Measurements from ENCODE around the gene SNX5. TPM values are rescaled to one million over a fixed set of nuclear protein-coding genes. Genes with fewer than 3 reads are reported as not detected.

SNX5 gene
- total and polyA plus RNA-seq, 10 of the 15 experiments (the other 5 are each of a cell fraction or from before 2014, with no cell fraction given) = 92.9 to 316 (median 245) TPM

DNA sequence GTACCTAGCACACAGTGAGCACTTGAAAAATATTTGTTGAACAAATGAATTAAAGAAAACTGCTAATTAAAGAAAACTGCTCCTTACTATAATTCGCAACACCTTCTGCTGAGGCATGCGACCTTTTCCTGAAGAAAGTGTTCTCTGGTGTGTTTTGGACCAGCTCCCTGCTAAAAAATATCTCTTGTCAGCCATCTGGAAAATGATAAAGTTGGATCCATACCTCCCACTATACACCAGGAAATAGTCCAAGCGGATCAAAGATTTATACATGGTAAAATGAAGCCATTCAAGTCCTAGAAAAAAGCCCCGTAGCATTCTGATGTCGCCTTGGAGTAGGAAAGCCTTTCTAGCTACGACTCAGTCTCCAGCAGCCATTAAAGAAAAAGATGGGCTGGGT lies 45.8 kb upstream of the SNX5 start (continued):
- TF ChIP-seq, protein P1, sequence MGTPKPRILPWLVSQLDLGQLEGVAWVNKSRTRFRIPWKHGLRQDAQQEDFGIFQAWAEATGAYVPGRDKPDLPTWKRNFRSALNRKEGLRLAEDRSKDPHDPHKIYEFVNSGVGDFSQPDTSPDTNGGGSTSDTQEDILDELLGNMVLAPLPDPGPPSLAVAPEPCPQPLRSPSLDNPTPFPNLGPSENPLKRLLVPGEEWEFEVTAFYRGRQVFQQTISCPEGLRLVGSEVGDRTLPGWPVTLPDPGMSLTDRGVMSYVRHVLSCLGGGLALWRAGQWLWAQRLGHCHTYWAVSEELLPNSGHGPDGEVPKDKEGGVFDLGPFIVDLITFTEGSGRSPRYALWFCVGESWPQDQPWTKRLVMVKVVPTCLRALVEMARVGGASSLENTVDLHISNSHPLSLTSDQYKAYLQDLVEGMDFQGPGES (IDR thresholded peaks at IDR 0.05) = no peak
- no peak for TF ChIP-seq TAF1 (IDR thresholded peaks at IDR 0.05; ENCODE audit: borderline replicate concordance, low read depth, low read length)
- no peak for TF ChIP-seq YBX1 (IDR thresholded peaks at IDR 0.05)
- no peak for TF ChIP-seq MYC (IDR thresholded peaks at IDR 0.05; ENCODE audit: insufficient read depth, insufficient read length, insufficient replicate concordance, low read length, severe bottlenecking)
- TF ChIP-seq SIN3A (IDR thresholded peaks at IDR 0.05; ENCODE audit: low read depth, low read length) = no peak
- no peak for TF ChIP-seq HDGF (IDR thresholded peaks at IDR 0.05)
- no peak for TF ChIP-seq EZH2 (IDR thresholded peaks at IDR 0.05; ENCODE audit: borderline replicate concordance, control insufficient read depth, low read depth, low read length)
- TF ChIP-seq PAX8 (IDR thresholded peaks at IDR 0.05) = no peak

DNA sequence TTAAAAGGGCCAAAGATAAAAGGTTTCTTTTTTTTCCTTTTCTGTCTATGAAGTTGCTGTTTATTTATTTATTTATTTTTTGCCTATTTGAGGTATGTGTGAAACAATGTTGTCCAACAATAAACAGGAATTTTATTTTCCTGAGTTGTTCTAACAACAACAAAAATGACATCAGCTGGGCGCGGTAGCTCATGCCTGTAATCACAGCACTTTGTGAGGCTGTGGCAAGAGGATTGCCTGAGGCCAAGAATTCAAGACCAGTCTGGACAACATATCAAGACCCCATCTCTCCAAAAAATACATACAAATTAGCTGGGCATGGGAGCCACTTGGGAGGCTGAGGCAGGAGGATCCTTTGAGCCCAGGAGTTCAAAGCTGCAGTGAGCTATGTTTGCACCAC lies 44.3 kb upstream of the SNX5 start:
- no TSS peak for BruUV-seq (replicated peaks)
- ATAC-seq = no peak
- Histone ChIP-seq H3K4me2 (ENCODE audit: control insufficient read depth, insufficient read depth) (no peak overlapping the region), H3K4me1 (ENCODE audit: control insufficient read depth, insufficient read depth, low read length) (no peaks in the 10 kb centered on the region), H3K27ac (ENCODE audit: control insufficient read depth, insufficient read depth) (no peak overlapping the region), H3K9me3 (replicated peaks; ENCODE audit: control insufficient read depth, insufficient read depth, low read length) (no peaks in the 10 kb centered on the region), H3K36me3 (ENCODE audit: control insufficient read depth in 2 of 2, insufficient read depth in 2 of 2, low read length in 1 of 2) (no peaks in the 10 kb centered on the region), H3K79me2 (ENCODE audit: control insufficient read depth, insufficient read depth, low read length) (no peaks in the 10 kb centered on the region), H2AFZ (ENCODE audit: control insufficient read depth, low read depth, low read length) (no peak overlapping the region), H4K20me1 (ENCODE audit: control insufficient read depth, insufficient read depth) (no peaks in the 10 kb centered on the region), H3K27me3 (replicated peaks in 1 of 2; ENCODE audit: control insufficient read depth in 2 of 2, insufficient read depth in 2 of 2, low read length in 1 of 2) (no peaks in the 10 kb centered on the region), H3K4me3 (no peak overlapping the region), H3K9ac (ENCODE audit: control insufficient read depth, insufficient read depth, low read length) (no peak overlapping the region)
- FAIRE-seq = no peak
- 98% methylated on average over 2 of the region's 2 CpGs for WGBS (ENCODE audit: insufficient coverage, insufficient replicate concordance, low lambda C conversion rate, missing lambda C conversion rate)
- ChIA-PET RAD21 (ENCODE audit: unreplicated experiment) (interaction anchor here (1.0 kb wide), 1 partner anchor 74 kb away, joined by 3 read pairs; no protein-coding TSS in a partner anchor), POLR2A (interaction anchor here (0.6 kb wide), 1 partner anchor 106 kb away, joined by 7 read pairs; no protein-coding TSS in a partner anchor), SMC1A (ENCODE audit: uncharacterized antibody, unreplicated experiment) (interaction anchor here (0.7 to 0.9 kb wide), 2 partner anchors 9 to 145 kb away, joined by 3 read pairs; no protein-coding TSS in a partner anchor), CTCF (interaction anchor here (0.8 to 0.9 kb wide), 2 partner anchors 10 to 22 kb away, joined by 3 to 5 read pairs; no protein-coding TSS in a partner anchor)
- intact Hi-C loops (cut with micrococcal nuclease; ENCODE audit: unreplicated experiment) = no loop called here
- TF ChIP-seq, protein P2, sequence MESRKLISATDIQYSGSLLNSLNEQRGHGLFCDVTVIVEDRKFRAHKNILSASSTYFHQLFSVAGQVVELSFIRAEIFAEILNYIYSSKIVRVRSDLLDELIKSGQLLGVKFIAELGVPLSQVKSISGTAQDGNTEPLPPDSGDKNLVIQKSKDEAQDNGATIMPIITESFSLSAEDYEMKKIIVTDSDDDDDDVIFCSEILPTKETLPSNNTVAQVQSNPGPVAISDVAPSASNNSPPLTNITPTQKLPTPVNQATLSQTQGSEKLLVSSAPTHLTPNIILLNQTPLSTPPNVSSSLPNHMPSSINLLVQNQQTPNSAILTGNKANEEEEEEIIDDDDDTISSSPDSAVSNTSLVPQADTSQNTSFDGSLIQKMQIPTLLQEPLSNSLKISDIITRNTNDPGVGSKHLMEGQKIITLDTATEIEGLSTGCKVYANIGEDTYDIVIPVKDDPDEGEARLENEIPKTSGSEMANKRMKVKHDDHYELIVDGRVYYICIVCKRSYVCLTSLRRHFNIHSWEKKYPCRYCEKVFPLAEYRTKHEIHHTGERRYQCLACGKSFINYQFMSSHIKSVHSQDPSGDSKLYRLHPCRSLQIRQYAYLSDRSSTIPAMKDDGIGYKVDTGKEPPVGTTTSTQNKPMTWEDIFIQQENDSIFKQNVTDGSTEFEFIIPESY (IDR thresholded peaks at IDR 0.05) = no peak
- TF ChIP-seq SREBF1 (IDR thresholded peaks at IDR 0.05; ENCODE audit: low read length) (no peak), EED (IDR thresholded peaks at IDR 0.05; ENCODE audit: low read depth) (no peak), IKZF1 (conservative IDR thresholded peaks at IDR 0.05) (no peak), SRF (IDR thresholded peaks at IDR 0.05; ENCODE audit: low read depth in 2 of 2, low read length in 2 of 2) (no peak), SMAD5 (IDR thresholded peaks at IDR 0.05; ENCODE audit: low read depth) (no peak), LARP7 (IDR thresholded peaks at IDR 0.05) (no peak), KLF5 (IDR thresholded peaks at IDR 0.05; ENCODE audit: partially characterized antibody) (no peak), TBL1XR1 (IDR thresholded peaks at IDR 0.05; ENCODE audit: low read depth, low read length) (no peak), TCF3 (IDR thresholded peaks at IDR 0.05; ENCODE audit: borderline replicate concordance, insufficient read depth, low read depth, low read length) (no peak), ZBED1 (IDR thresholded peaks at IDR 0.05; ENCODE audit: borderline replicate concordance) (no peak), KDM1A (IDR thresholded peaks at IDR 0.05; ENCODE audit: borderline replicate concordance) (no peak), ZNF622 (IDR thresholded peaks at IDR 0.05) (no peak)
- TF ChIP-seq, protein P3, sequence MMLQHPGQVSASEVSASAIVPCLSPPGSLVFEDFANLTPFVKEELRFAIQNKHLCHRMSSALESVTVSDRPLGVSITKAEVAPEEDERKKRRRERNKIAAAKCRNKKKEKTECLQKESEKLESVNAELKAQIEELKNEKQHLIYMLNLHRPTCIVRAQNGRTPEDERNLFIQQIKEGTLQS (IDR thresholded peaks at IDR 0.05; ENCODE audit: borderline replicate concordance, extremely low read depth, low read depth, low read length) = no peak
- DNase-seq (ENCODE audit: low read depth, low spot score) = no peak
- in situ Hi-C loops (cut with MboI) = no loop called here
